IPS-11a (cell line): ENCODE measurements around the gene MRM2.
"Not testable (repeated sequence)": the region's sequence is repeated elsewhere in the genome, so short reads cannot be mapped to it uniquely, and the experiment has no call there.

Experiments
- H3K4me3 ChIP-seq: one replicate; pipeline ENCODE4 v1.5.1; 2013; ENCODE audit warnings: low read depth, low read length, control low read depth

MRM2 gene

GRCh38 chr7:2269089-2269990 lies 27.3 kb upstream of the MRM2 start:
- H3K4me3 ChIP-seq = not testable (repeated sequence)

- H3K4me3 ChIP-seq = no peak overlapping the region
These were observed 24.9 kb upstream of the MRM2 start for GRCh38 chr7:2266911-2267310.

GRCh38 chr7:2264158-2264557 lies 22.2 kb upstream of the MRM2 start:
- no peak overlapping the region for H3K4me3 ChIP-seq

GRCh38 chr7:2263176-2263575 lies 21.2 kb upstream of the MRM2 start:
- no peak overlapping the region for H3K4me3 ChIP-seq

- H3K4me3 ChIP-seq = no peak overlapping the region
These were observed 19.6 kb upstream of the MRM2 start for GRCh38 chr7:2261611-2262010.

- H3K4me3 ChIP-seq = no peak overlapping the region
These were observed 18.8 kb upstream of the MRM2 start for GRCh38 chr7:2260820-2261219.

GRCh38 chr7:2259480-2259879 lies 17.5 kb upstream of the MRM2 start:
- H3K4me3 ChIP-seq = no peak overlapping the region

GRCh38 chr7:2258661-2259365 lies 16.8 kb upstream of the MRM2 start:
- H3K4me3 ChIP-seq = no peak overlapping the region

- no peak overlapping the region for H3K4me3 ChIP-seq
These were observed 15.6 kb upstream of the MRM2 start for GRCh38 chr7:2257651-2258050.

GRCh38 chr7:2257046-2257551 lies 15.1 kb upstream of the MRM2 start:
- H3K4me3 ChIP-seq = no peak overlapping the region

GRCh38 chr7:2256306-2257045 lies 14.5 kb upstream of the MRM2 start:
- no peak overlapping the region for H3K4me3 ChIP-seq

- H3K4me3 ChIP-seq = no peak overlapping the region
These were observed 13.4 kb upstream of the MRM2 start for GRCh38 chr7:2255145-2256139.

- no peak overlapping the region for H3K4me3 ChIP-seq
These were observed 12.6 kb upstream of the MRM2 start for GRCh38 chr7:2254429-2255144.

GRCh38 chr7:2253525-2254244 lies 11.7 kb upstream of the MRM2 start:
- no peak overlapping the region for H3K4me3 ChIP-seq

GRCh38 chr7:2253021-2253420 lies 11.0 kb upstream of the MRM2 start:
- no peak overlapping the region for H3K4me3 ChIP-seq

GRCh38 chr7:2251841-2252771 lies 10.1 kb upstream of the MRM2 start:
- H3K4me3 ChIP-seq = no peak overlapping the region

- no peak overlapping the region for H3K4me3 ChIP-seq
These were observed 9.4 kb upstream of the MRM2 start for GRCh38 chr7:2251381-2251780.
